GM23338 (cell line): ENCODE data around the gene ELAVL4. TPM values are rescaled to one million over a fixed set of nuclear protein-coding genes. Genes with fewer than 3 reads are reported as not detected.

Source experiments
- ATAC-seq: fragments of 200-7000 bp; cut with Tn5 transposase; 3 replicates; pipeline ENCODE4 v1.9.1; 2020
- DNase-seq: peaks from one replicate; pipeline ENCODE4 v3.0.0-alpha.2; 2015; ENCODE audit warnings: low spot score
- H2AFZ ChIP-seq: fragments of 200-600 bp; sonication (generic); 2 replicates; pipeline ENCODE4 v1.8.0; 2016; ENCODE audit warnings: antibody characterized with exemption, mild to moderate bottlenecking, moderate library complexity
- H3F3A ChIP-seq: fragments of 200-600 bp; sonication (generic); replicated peaks from 2 replicates; pipeline ENCODE4 v1.8.0; 2017; ENCODE audit warnings: antibody characterized with exemption, mixed run types, low read depth
- H3K27ac ChIP-seq: fragments of 200-600 bp; sonication (generic); 2 replicates; pipeline ENCODE4 v1.6.1; 2016; ENCODE audit warnings: low read depth
- H3K27me3 ChIP-seq: fragments of 200-600 bp; sonication (generic); 2 replicates; pipeline ENCODE4 v1.8.0; 2016; ENCODE audit warnings: mild to moderate bottlenecking, mixed run types, moderate library complexity; ENCODE audit not compliant: insufficient read depth
- H3K36me3 ChIP-seq: fragments of 200-600 bp; sonication (generic); 2 replicates; pipeline ENCODE4 v1.8.0; 2016; ENCODE audit warnings: mild to moderate bottlenecking; ENCODE audit not compliant: insufficient read depth
- H3K4me1 ChIP-seq: fragments of 200-600 bp; sonication (generic); 2 replicates; pipeline ENCODE4 v1.8.0; 2016; ENCODE audit warnings: mild to moderate bottlenecking, moderate library complexity; ENCODE audit not compliant: insufficient read depth
- H3K4me2 ChIP-seq: fragments of 200-600 bp; sonication (generic); 2 replicates; pipeline ENCODE4 v1.7.1; 2017; ENCODE audit warnings: mixed run types
- H3K4me3 ChIP-seq: fragments of 200-600 bp; sonication (generic); 2 replicates; pipeline ENCODE4 v1.6.1; 2016; ENCODE audit warnings: mixed run types
- H3K79me2 ChIP-seq: fragments of 200-600 bp; sonication (generic); replicated peaks from 2 replicates; pipeline ENCODE4 v1.8.0; 2017; ENCODE audit warnings: mild to moderate bottlenecking; ENCODE audit not compliant: insufficient read depth
- H3K9me2 ChIP-seq: fragments of 200-600 bp; sonication (generic); 2 replicates; pipeline ENCODE4 v1.8.0; 2017; ENCODE audit not compliant: insufficient read depth
- H4K20me1 ChIP-seq: fragments of 200-600 bp; sonication (generic); replicated peaks from 2 replicates; pipeline ENCODE4 v1.8.0; 2017; ENCODE audit warnings: mild to moderate bottlenecking; ENCODE audit not compliant: insufficient read depth
- H3K27ac Mint-ChIP-seq: 2 replicates; pipeline ENCODE4 v1.8.0; 2020; ENCODE audit warnings: inconsistent platforms, mild to moderate bottlenecking, moderate library complexity, mixed read lengths
- H3K27me3 Mint-ChIP-seq: 3 replicates; pipeline ENCODE4 v1.8.0; 2022; ENCODE audit warnings: low read depth, mild to moderate bottlenecking, moderate library complexity, mixed read lengths, inconsistent platforms; ENCODE audit not compliant: insufficient read depth, poor library complexity
- H3K36me3 Mint-ChIP-seq: 3 replicates; pipeline ENCODE4 v1.8.0; 2021; ENCODE audit warnings: low read depth, mild to moderate bottlenecking, inconsistent platforms, moderate library complexity, mixed read lengths
- H3K4me1 Mint-ChIP-seq: 3 replicates; pipeline ENCODE4 v1.8.0; 2020; ENCODE audit warnings: mild to moderate bottlenecking, inconsistent platforms, mixed read lengths
- H3K4me3 Mint-ChIP-seq: 3 replicates; pipeline ENCODE4 v1.8.0; 2021; ENCODE audit warnings: moderate library complexity, mild to moderate bottlenecking, inconsistent platforms, mixed read lengths
- H3K9me3 Mint-ChIP-seq: 3 replicates; pipeline ENCODE4 v1.8.0; 2020; ENCODE audit warnings: moderate library complexity, mild to moderate bottlenecking, inconsistent platforms, mixed read lengths
- CREB1 ChIP-seq: fragments of 250-450 bp; sonication (Bioruptor Pico); IDR thresholded peaks from 2 replicates; pipeline ENCODE4 v1.5.0; 2020; ENCODE audit warnings: low read depth, mild to moderate bottlenecking, moderate library complexity
- POLR2AphosphoS5 ChIP-seq: IDR thresholded peaks from 2 replicates; pipeline ENCODE4 v1.6.1; 2016; ENCODE audit warnings: antibody characterized with exemption, low read depth
- STAT1 ChIP-seq: IDR thresholded peaks from one replicate; pipeline ENCODE4 v1.6.1; 2016; ENCODE audit warnings: antibody characterized with exemption; ENCODE audit not compliant: unreplicated experiment
- ZNF331 ChIP-seq: fragments of 250-450 bp; sonication (Bioruptor Pico); IDR thresholded peaks from 2 replicates; pipeline ENCODE4 v1.5.0; 2020; ENCODE audit warnings: low read depth, mild to moderate bottlenecking, moderate library complexity
- polyA plus RNA-seq: library from polyadenylated mRNA; unstranded; fragments of >200 nt; fragmentation: Nextera tagmentation; extraction: Ambion mirVana; gene quantifications from 2 replicates; pipeline ENCODE4 v1.2.1, GENCODE V29; 2016
- total RNA-seq: library from RNA; depleted of rRNA; stranded (reverse); fragments of >200 nt; shearing (Covaris generic); gene quantifications from 2 replicates; pipeline ENCODE4 v1.2.3, GENCODE V29; 2014
- TF ChIP-seq, protein P1 (sequence below): IDR thresholded peaks from one replicate; pipeline ENCODE4 v1.6.1; 2018; ENCODE audit warnings: antibody characterized with exemption; ENCODE audit not compliant: unreplicated experiment
- TF ChIP-seq, protein P2 (sequence below): fragments of 250-450 bp; sonication (Bioruptor Pico); IDR thresholded peaks from 2 replicates; pipeline ENCODE4 v1.5.0; 2020; ENCODE audit warnings: mild to moderate bottlenecking, moderate library complexity
- TF ChIP-seq, protein P3 (sequence below): IDR thresholded peaks from 2 replicates; pipeline ENCODE4 v1.6.1; 2016; ENCODE audit warnings: antibody characterized with exemption

Gene ELAVL4
- total and polyA plus RNA-seq, 2 experiments from 2014 or later = 1.4 to 1.9 TPM

DNA sequence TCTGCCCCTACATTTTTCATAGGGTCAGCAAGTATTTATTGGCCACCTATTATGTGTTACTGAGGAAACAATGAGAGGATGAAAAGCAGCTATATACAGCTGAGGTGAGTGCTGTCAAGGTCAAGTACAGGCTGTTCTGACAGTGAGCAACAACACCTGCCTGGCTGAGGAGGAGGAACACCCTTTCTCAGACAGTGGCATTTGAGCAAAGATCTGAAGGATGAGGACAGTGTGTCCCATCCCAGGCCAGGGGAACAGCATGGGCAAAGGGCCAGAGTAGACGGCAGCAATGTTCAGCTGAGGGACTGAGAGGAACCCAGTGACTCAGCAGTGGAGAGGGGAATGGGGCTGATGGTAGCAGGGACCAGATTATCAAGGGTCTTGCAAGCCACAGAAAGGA is 101.0 kb downstream of the ELAVL4 start:
- Histone ChIP-seq H3F3A (no peaks in the 10 kb centered on the region), H3K79me2 (no peaks in the 10 kb centered on the region), H3K9me2 (0 out of 2 replicates have a peak, but pooled peaks cover 5% of the 10 kb centered on the region), H3K36me3 (no peaks in the 10 kb centered on the region), H2AFZ (no peak overlapping the region), H3K4me3 (no peak overlapping the region), H4K20me1 (no peaks in the 10 kb centered on the region), H3K27ac (no peak overlapping the region), H3K27me3 (no peaks in the 10 kb centered on the region), H3K4me2 (no peak overlapping the region), H3K4me1 (no peaks in the 10 kb centered on the region)
- TF ChIP-seq, protein P1, sequence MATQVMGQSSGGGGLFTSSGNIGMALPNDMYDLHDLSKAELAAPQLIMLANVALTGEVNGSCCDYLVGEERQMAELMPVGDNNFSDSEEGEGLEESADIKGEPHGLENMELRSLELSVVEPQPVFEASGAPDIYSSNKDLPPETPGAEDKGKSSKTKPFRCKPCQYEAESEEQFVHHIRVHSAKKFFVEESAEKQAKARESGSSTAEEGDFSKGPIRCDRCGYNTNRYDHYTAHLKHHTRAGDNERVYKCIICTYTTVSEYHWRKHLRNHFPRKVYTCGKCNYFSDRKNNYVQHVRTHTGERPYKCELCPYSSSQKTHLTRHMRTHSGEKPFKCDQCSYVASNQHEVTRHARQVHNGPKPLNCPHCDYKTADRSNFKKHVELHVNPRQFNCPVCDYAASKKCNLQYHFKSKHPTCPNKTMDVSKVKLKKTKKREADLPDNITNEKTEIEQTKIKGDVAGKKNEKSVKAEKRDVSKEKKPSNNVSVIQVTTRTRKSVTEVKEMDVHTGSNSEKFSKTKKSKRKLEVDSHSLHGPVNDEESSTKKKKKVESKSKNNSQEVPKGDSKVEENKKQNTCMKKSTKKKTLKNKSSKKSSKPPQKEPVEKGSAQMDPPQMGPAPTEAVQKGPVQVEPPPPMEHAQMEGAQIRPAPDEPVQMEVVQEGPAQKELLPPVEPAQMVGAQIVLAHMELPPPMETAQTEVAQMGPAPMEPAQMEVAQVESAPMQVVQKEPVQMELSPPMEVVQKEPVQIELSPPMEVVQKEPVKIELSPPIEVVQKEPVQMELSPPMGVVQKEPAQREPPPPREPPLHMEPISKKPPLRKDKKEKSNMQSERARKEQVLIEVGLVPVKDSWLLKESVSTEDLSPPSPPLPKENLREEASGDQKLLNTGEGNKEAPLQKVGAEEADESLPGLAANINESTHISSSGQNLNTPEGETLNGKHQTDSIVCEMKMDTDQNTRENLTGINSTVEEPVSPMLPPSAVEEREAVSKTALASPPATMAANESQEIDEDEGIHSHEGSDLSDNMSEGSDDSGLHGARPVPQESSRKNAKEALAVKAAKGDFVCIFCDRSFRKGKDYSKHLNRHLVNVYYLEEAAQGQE = no peak
- TF ChIP-seq POLR2AphosphoS5 (no peak), CREB1 (CRISPR knock-in tag) (no peak), ZNF331 (CRISPR knock-in tag) (no peak), STAT1 (no peak)
- TF ChIP-seq, protein P2, sequence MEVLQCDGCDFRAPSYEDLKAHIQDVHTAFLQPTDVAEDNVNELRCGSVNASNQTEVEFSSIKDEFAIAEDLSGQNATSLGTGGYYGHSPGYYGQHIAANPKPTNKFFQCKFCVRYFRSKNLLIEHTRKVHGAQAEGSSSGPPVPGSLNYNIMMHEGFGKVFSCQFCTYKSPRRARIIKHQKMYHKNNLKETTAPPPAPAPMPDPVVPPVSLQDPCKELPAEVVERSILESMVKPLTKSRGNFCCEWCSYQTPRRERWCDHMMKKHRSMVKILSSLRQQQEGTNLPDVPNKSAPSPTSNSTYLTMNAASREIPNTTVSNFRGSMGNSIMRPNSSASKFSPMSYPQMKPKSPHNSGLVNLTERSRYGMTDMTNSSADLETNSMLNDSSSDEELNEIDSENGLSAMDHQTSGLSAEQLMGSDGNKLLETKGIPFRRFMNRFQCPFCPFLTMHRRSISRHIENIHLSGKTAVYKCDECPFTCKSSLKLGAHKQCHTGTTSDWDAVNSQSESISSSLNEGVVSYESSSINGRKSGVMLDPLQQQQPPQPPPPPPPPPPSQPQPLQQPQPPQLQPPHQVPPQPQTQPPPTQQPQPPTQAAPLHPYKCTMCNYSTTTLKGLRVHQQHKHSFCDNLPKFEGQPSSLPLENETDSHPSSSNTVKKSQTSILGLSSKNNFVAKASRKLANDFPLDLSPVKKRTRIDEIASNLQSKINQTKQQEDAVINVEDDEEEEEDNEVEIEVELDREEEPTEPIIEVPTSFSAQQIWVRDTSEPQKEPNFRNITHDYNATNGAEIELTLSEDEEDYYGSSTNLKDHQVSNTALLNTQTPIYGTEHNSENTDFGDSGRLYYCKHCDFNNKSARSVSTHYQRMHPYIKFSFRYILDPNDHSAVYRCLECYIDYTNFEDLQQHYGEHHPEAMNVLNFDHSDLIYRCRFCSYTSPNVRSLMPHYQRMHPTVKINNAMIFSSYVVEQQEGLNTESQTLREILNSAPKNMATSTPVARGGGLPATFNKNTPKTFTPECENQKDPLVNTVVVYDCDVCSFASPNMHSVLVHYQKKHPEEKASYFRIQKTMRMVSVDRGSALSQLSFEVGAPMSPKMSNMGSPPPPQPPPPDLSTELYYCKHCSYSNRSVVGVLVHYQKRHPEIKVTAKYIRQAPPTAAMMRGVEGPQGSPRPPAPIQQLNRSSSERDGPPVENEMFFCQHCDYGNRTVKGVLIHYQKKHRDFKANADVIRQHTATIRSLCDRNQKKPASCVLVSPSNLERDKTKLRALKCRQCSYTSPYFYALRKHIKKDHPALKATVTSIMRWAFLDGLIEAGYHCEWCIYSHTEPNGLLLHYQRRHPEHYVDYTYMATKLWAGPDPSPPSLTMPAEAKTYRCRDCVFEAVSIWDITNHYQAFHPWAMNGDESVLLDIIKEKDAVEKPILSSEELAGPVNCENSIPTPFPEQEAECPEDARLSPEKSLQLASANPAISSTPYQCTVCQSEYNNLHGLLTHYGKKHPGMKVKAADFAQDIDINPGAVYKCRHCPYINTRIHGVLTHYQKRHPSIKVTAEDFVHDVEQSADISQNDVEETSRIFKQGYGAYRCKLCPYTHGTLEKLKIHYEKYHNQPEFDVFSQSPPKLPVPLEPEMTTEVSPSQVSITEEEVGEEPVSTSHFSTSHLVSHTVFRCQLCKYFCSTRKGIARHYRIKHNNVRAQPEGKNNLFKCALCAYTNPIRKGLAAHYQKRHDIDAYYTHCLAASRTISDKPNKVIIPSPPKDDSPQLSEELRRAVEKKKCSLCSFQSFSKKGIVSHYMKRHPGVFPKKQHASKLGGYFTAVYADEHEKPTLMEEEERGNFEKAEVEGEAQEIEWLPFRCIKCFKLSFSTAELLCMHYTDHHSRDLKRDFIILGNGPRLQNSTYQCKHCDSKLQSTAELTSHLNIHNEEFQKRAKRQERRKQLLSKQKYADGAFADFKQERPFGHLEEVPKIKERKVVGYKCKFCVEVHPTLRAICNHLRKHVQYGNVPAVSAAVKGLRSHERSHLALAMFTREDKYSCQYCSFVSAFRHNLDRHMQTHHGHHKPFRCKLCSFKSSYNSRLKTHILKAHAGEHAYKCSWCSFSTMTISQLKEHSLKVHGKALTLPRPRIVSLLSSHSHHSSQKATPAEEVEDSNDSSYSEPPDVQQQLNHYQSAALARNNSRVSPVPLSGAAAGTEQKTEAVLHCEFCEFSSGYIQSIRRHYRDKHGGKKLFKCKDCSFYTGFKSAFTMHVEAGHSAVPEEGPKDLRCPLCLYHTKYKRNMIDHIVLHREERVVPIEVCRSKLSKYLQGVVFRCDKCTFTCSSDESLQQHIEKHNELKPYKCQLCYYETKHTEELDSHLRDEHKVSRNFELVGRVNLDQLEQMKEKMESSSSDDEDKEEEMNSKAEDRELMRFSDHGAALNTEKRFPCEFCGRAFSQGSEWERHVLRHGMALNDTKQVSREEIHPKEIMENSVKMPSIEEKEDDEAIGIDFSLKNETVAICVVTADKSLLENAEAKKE (CRISPR knock-in tag) = no peak
- TF ChIP-seq, protein P3, sequence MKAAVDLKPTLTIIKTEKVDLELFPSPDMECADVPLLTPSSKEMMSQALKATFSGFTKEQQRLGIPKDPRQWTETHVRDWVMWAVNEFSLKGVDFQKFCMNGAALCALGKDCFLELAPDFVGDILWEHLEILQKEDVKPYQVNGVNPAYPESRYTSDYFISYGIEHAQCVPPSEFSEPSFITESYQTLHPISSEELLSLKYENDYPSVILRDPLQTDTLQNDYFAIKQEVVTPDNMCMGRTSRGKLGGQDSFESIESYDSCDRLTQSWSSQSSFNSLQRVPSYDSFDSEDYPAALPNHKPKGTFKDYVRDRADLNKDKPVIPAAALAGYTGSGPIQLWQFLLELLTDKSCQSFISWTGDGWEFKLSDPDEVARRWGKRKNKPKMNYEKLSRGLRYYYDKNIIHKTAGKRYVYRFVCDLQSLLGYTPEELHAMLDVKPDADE = no peak
- Mint-ChIP-seq H3K27me3 (peaks cover 3% of the 10 kb centered on the region), H3K36me3 (no peaks in the 10 kb centered on the region), H3K27ac (no peak overlapping the region), H3K4me3 (no peak overlapping the region), H3K4me1 (no peaks in the 10 kb centered on the region), H3K9me3 (no peaks in the 10 kb centered on the region)
- no peak for DNase-seq
- no peak for ATAC-seq
